ENCODE results near the gene BNIPL. TPM values are rescaled to one million over a fixed set of nuclear protein-coding genes. Genes with fewer than 3 reads are reported as not detected.

BNIPL gene
- total RNA-seq, 2 donors from 2014 or later = 13.2 to 14.8 TPM

DNA sequence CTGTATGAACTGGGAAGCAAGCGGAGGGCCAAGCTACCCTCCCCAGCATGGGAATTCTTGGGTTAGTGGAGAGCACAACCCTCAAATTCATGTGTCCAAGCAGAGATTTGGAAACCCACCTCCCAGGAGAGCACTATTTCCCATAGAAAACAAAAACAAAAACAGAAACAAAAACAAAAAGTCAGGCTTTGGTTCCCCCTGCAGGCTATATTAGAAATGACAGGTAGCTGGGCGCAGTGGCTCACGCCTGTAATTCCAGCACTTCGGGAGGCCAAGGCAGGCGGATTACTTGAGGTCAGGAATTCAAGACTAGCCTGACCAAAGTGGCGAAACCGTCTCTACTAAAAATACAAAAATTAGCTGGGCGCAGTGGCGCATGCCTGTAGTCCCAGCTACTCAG lies 40.5 kb upstream of the BNIPL start:
- TF ChIP-seq, protein P1, sequence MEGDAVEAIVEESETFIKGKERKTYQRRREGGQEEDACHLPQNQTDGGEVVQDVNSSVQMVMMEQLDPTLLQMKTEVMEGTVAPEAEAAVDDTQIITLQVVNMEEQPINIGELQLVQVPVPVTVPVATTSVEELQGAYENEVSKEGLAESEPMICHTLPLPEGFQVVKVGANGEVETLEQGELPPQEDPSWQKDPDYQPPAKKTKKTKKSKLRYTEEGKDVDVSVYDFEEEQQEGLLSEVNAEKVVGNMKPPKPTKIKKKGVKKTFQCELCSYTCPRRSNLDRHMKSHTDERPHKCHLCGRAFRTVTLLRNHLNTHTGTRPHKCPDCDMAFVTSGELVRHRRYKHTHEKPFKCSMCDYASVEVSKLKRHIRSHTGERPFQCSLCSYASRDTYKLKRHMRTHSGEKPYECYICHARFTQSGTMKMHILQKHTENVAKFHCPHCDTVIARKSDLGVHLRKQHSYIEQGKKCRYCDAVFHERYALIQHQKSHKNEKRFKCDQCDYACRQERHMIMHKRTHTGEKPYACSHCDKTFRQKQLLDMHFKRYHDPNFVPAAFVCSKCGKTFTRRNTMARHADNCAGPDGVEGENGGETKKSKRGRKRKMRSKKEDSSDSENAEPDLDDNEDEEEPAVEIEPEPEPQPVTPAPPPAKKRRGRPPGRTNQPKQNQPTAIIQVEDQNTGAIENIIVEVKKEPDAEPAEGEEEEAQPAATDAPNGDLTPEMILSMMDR (IDR thresholded peaks at IDR 0.05) = peak; percentile 55 to 74 (median 67)
- no peak for TF ChIP-seq POLR2AphosphoS5 (IDR thresholded peaks at IDR 0.05)
- WGBS = 39% methylated on average over 9 of the region's 9 CpGs
- Histone ChIP-seq H3K9me3 (no peaks in the 10 kb centered on the region), H3K27me3 (replicated peaks; ENCODE audit: insufficient read depth) (no peaks in the 10 kb centered on the region), H3K27ac (peak overlapping the region in 1 of 2 donors; percentile 33), H3K36me3 (peaks cover 9 to 10% of the 10 kb centered on the region in 2 donors), H3K4me1 (replicated peaks) (no peaks in the 10 kb centered on the region), H3K4me3 (no peak overlapping the region)
- intact Hi-C loops (cut with DNase I) = no loop called here
- DNase-seq (ENCODE audit: low spot score) = no peak

DNA sequence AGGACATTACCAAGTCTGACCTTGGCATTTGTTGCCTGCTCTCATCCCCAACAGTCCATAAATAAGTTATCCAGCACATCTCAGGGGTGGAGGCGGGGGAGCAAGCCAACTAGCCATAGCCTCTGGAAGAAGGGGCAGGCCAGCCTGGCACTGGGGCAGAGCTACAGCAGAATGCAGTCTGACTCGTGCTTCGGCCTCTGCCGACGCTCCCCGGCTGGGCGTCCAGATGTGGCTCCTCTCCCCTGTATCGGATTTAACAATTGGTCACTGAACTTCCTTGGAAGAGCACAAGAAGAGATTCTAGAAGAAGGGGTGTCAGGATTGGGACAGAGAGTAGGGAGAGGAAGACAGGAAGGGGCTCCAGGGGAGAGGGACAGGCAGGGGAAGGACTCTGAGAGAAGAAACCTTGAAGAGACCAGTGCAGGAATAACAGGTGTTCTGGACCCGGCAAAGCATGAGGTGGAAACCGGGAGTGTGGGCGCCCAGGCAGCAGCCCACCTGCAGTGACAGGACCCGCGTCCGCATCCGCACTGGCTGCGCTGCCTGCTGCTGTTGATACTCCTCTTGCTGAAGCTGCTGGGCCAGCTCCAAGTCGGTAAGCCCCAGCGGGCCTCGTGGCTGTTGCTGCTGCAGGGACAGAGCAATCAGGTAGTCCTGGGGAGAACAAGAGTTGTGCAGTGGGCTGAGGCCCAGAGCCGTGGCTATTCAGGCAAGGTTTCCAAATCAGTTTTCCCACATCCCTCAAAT lies 39.1 kb upstream of the BNIPL start:
- WGBS = 79% methylated on average over 20 of the region's 20 CpGs
- Histone ChIP-seq H3K4me3 (no peak overlapping the region), H3K36me3 (peaks cover 9 to 10% of the 10 kb centered on the region in 2 donors), H3K9me3 (no peaks in the 10 kb centered on the region), H3K27me3 (replicated peaks; ENCODE audit: insufficient read depth) (no peaks in the 10 kb centered on the region), H3K27ac (no peak overlapping the region), H3K4me1 (replicated peaks) (no peaks in the 10 kb centered on the region)
- TF ChIP-seq, protein P1 (IDR thresholded peaks at IDR 0.05) = no peak
- no peak for TF ChIP-seq POLR2AphosphoS5 (IDR thresholded peaks at IDR 0.05)
- no peak for TF ChIP-seq POLR2A (IDR thresholded peaks at IDR 0.05)
- intact Hi-C loops (cut with DNase I) = no loop called here
- no peak for DNase-seq (ENCODE audit: low spot score)

- 64% methylated on average over 5 of the region's 5 CpGs for WGBS
- no peak for DNase-seq (ENCODE audit: low spot score)
- peaks cover 9 to 10% of the 10 kb centered on the region in 2 donors for H3K36me3 ChIP-seq
- intact Hi-C loops (cut with DNase I) = no loop called here
- no peaks in the 10 kb centered on the region for H3K9me3 ChIP-seq
- no peaks in the 10 kb centered on the region for H3K27me3 ChIP-seq (replicated peaks; ENCODE audit: insufficient read depth)
- no peak overlapping the region for H3K27ac ChIP-seq
- H3K4me1 ChIP-seq (replicated peaks) = peaks cover under 1% of the 10 kb centered on the region
- TF ChIP-seq, protein P1 (IDR thresholded peaks at IDR 0.05) = no peak
- TF ChIP-seq POLR2AphosphoS5 (IDR thresholded peaks at IDR 0.05) = no peak
- no peak for TF ChIP-seq POLR2A (IDR thresholded peaks at IDR 0.05)
- no peak overlapping the region for H3K4me3 ChIP-seq
Observed at GRCh38 chr1:150997949-150998348, 38.4 kb upstream of the BNIPL start.

GRCh38 chr1:150999051-150999674 lies 37.2 kb upstream of the BNIPL start:
- no peak for DNase-seq (ENCODE audit: low spot score)
- H3K27me3 ChIP-seq (replicated peaks; ENCODE audit: insufficient read depth) = no peaks in the 10 kb centered on the region
- WGBS = 74% methylated on average over 17 of the region's 17 CpGs
- no peak overlapping the region for H3K27ac ChIP-seq
- H3K36me3 ChIP-seq = peaks cover 9 to 10% of the 10 kb centered on the region in 2 donors
- TF ChIP-seq, protein P1 (IDR thresholded peaks at IDR 0.05) = no peak
- no peak for TF ChIP-seq POLR2AphosphoS5 (IDR thresholded peaks at IDR 0.05)
- no peak for TF ChIP-seq POLR2A (IDR thresholded peaks at IDR 0.05)
- H3K4me1 ChIP-seq (replicated peaks) = peaks cover 7% of the 10 kb centered on the region
- intact Hi-C loops (cut with DNase I) = no loop called here
- no peak overlapping the region for H3K4me3 ChIP-seq
- H3K9me3 ChIP-seq = no peaks in the 10 kb centered on the region
